ENCODE data around the gene UBASH3B.

DNA sequence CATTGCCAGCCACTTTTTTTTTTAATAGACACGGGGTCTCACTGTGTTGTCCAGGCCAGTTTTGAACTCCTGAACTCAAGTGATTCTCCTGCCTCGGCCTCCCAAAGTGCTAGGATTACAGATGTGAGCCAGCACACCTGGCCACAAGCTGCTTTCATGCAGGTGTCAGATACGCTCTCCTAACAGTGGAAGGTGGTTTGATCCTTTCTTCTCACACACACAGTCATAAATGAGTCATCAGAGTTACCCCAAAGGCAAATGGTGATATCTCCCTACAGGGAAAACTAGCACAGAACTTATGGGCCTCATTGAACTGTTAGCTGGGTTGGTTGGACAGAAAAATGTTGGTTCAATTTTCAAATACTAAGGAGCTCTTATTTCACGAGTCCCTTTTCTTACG, 38.2 kb upstream of the UBASH3B start:
- TF ChIP-seq, protein P1, sequence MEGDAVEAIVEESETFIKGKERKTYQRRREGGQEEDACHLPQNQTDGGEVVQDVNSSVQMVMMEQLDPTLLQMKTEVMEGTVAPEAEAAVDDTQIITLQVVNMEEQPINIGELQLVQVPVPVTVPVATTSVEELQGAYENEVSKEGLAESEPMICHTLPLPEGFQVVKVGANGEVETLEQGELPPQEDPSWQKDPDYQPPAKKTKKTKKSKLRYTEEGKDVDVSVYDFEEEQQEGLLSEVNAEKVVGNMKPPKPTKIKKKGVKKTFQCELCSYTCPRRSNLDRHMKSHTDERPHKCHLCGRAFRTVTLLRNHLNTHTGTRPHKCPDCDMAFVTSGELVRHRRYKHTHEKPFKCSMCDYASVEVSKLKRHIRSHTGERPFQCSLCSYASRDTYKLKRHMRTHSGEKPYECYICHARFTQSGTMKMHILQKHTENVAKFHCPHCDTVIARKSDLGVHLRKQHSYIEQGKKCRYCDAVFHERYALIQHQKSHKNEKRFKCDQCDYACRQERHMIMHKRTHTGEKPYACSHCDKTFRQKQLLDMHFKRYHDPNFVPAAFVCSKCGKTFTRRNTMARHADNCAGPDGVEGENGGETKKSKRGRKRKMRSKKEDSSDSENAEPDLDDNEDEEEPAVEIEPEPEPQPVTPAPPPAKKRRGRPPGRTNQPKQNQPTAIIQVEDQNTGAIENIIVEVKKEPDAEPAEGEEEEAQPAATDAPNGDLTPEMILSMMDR (IDR thresholded peaks at IDR 0.05; ENCODE audit: low read length) = no peak
- TF ChIP-seq EZH2 (optimal IDR thresholded peaks at IDR 0.05; ENCODE audit: low read depth, low read length) = no peak

Data from MM.1S (cell line).